ENCODE data around the gene RRP1B.
"Not testable (repeated sequence)": the region's sequence is repeated elsewhere in the genome, so short reads cannot be mapped to it uniquely, and the experiment has no call there.

RRP1B gene

DNA sequence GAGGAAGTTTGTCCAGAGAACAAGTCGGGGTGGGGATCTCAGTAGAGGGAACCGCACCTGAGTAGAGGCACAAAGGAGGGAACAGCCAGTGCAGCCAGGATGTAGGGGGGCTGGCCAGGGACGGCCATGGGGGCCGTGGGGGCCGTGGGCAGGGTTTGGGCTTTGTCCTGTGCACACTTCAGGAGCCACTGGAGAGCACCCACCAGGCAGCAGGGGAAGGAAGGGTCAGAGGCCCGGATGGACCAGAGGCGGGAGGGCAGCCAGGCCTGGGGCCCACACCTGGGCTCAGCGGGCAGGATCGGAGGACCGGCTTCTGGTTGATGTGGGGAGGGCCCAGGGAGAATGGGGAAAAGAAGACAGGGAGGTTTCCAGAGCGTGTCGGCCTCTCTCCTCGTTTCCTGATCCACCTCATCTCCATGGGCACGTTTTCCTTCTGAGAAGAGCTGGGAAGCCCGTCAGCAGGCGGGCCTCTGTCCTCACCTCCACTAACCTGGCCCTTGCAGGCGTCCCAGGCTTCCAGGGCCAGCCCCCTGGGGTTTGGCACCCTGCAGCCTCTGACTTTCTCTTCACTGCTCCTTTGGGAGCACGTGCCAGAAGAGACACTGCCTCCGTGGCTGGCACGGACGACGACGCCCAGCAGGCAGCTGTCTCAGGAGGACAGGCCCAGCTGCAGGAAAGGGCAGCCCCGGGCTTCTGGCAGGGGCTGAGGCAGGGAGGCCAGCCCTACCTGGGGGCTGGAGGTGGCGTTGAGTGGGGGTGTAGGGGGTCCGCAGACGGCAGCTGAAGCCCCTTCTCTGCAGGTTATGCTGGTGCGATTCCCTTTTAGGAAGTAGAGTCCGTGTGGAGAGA, 42.8 kb downstream of the RRP1B start:
- no peak for DNase-seq

DNA sequence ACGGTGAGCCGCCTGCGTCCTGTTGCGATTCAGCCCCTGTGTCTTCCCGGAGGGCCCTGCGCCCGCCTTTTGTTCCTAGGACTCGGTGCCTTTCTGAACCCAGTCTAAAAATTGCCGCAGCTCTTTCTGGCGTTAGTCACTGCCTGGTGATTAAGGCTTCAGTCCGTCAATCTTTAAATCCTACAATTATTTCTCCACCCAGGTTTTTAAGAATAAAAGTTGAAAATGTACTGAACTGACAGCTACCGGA, 43.4 kb downstream of the RRP1B start:
- DNase-seq = no peak

DNA sequence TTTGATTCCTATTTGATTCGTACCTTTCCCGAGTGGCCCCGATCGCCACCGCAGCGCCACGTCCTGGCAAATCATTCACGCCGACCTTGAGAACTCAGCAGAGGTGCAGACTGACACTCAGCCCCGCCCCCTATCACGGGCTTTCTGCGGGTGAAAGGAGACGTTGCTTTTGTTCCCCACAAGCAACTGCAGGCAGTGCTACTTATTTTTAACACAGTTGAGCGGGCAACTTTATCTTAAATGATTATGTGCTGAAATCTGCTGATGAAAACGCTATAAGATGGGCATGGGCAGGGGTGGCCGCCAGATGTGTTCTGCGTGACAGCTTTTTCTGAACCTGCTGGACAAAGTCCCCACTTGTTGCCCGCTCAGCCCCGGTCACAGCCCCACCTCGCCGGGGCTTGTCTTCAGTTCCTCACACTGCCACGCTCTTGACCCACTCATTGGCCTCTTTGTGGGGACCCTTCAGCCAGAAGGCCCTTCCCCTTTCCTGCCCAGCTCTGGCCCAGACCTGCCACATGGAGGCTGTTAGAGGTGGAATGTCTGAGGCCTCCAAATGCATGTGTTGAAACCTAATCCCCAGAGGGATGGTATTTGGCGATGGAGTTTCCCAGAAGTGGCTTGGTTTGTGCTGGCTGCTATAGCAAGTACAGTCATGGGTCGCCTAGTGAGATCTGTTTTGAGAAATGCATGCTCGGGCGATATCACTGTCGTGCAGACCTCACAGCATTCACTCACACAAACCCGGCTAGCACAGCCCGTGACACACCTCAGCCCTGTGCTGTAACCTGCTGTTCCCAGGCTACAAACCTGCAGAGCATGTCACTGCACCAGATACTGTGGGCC, 43.9 kb downstream of the RRP1B start:
- no peak for DNase-seq

DNA sequence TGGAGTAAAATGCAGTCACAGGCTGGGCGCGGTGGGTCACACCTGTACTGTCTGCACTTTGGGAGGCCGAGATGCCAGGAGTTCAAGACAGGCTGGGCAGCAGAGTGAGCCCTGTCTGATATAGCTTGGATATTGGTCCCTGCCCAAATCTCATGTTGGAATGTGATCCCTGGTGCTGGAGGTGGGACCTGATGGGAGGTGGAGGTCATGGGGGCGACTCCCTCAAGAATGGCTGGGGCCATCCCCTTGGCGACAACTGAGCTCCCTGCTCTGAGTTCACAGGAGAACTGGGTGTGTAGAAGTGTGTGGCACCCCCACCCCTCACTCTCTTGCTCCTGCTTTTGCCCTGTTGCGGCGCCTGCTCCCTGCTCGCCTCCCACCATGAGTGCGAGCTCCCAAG, 48.1 kb downstream of the RRP1B start:
- no peak for DNase-seq

DNA sequence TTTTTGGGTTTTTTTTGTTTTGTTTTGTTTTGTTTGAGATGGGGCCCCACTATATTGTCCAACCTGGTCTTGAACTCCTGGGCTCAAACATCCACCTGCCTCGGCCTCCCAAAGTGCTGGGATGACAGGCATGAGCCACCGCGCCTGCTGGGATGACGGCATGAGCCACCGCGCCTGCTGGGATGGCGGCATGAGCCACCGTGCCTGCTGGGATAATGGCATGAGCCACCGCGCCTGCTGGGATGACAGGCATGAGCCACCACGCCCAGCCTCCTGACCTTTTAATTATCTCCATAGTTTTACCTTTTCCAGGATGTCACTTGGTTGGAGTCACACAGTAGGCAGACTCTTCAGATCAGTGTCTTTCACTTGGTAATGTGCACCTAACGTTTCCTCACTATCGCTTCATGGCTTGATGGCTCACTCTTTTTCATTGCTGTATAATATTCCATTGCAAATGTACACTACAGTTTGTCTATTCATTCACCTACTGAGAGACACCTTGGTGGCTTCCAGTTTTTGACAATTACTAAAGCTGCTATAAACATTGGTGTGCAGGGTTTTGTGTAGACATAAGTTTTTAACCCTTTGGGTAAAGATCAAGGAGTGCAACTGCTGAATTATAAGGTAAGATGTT, 49.5 kb downstream of the RRP1B start:
- DNase-seq = no peak

DNA sequence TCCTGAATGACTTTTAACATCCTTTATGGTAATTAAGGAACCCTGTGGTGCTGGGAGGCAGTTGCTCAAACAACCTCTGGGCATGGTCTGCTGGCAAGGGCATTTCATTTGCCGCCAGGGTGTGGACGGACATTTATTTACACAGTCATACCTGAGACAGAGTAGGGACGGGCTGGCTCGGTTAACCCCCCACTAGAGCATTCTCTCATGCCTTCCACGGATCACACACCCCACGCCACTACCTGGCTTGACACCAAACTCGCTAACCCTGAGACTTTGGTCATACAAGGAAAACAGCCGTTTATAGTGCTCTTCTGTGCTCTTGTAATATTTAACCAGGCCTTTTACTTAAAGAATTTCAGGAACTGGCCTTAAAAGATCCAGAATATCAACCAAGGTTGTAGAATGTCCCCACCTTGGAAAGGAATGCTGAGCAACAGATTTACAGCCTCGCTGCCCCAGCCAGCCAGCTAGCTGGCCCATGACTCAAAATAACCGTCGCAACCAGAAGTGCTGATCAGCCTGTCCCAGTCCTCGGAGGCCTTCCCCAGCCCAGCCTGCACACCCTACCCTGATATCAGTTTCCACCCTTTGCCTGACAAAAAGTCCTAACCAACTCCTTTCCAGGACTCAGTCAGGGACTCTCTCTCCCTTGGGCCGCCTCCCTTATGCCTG, 53.0 kb downstream of the RRP1B start:
- no peak for DNase-seq

DNA sequence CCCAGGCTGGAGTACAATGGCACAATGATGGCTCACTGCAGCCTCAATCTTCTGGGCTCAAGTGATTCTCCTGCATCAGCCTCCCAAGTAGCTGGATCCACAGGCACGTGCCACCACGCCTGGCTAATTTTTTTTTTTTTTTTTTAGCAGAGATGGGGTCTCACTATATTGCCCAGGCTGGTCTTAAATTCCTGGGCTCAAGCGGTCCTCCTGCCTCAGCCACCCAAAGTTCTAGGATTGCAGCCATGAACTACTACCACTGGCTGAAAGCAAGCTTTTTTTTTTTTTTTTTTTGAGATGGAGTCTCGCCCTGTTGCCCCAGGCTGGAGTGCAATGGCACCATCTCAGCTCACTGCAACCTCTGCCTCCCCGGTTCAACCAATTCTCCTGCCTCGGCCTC, 53.8 kb downstream of the RRP1B start:
- DNase-seq = not testable (repeated sequence)

DNA sequence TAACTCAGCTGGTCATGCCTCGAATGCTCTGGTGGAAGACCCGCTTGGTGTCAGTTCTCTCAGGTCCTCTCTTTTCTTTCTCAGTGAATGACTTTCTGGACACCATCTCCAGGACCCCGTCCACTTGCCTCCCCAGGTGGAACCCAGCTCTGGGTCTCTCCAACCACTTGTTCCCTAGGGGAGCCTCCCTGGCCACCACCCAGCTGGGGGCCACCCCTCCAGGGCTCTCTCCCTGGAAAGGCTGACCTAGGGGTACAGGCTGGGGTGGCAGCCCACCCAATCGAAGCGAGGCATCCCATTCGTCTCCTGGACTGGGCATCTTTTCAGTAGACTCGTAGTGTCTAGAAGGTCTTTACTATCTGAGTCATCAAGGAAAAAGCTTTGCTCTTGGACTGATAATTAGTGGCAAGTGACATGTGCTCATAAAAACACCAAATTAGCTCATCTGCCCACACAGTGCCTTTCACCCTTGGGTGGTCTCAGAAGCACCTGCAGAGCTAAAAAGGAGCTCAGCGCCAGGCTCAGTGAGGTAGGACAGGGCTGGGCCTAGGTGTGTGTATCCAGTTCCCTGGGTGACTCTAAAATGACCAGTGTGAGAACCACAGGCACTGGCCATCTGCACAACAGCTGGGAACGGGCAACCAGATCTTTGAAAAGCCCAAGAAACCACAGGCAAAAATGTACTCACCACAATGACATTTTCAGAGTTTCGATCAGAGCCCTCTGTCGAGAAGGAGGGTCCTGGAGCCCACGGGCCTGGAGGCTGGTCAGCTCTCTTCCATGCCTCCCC, 57.2 kb downstream of the RRP1B start:
- DNase-seq = no peak

DNA sequence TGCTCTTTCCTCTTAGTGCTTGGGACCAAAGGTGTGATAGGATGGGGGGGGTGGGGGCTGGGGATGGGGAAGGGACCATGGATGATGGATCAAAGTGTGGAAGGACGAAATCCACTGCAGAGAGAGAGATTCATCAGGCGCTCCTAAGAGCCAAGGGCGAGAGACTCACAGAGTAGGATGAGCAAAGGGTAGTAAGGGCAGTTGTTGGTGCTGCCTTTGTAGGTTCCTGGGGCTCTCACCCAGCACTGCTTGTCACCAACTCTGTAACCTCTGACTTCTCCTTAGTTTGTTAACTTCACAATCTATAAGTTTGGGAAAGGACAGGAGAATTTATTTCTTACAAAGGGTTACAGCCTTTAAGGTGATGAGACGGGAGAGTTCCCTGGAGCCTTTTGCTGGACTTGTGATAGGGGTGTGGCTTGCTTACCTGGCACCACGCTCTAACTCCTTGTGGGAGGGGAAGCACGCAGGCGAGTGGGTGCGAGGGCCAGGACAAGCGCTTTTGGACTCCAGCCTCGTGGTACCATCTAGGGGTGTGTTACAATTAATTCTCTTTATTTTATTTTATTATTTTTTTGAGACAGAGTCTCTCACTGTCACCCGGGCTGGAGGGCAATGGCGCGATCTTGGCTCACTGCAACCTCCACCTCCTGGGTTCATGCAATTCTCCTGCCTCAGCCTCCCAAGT, 58.0 kb downstream of the RRP1B start:
- no peak for DNase-seq

DNA sequence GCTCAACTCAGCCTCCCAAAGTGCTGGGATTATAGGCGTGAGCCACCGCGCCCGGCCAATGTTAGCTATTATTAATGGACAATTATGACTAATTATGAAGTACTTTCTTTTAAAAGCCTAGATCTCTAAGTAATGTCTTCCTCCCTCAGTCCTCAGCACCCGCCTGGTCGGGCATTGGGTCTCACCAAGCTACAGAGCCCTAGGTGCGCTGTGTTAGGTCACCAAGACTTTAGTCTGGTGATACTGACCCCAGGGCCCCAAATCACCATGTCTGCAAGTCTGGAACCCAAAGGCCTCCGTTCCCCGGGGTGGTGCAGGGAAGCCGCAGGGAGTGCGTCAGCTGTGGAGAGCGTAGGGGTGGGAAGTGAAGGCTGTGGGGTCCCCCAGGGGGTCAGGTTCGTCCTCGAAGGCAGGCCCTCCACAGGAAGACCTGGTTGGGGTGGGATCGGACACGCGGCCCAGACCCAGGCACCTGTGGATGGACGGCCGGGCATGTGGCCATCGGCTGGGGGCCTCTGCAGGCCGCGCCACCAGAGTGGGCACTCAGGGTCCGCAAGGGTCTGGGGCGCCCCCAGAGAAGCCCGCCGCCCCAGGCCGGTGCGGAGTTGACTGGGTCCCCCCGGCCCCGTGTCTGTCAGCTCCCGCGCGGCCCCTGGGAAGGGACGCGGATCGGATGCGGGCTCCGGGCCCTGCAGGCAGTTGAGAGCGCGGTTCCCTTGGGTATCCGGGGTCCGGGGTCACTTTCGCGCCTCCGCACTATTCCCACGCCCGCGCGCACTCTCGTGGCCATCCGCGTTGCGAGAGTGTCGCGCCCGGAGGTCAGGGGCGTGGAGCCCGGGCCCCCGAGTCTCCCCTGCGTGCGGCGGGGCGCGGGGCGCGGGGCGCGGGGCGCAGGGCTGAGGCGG, 58.9 kb downstream of the RRP1B start:
- DNase-seq = no peak

DNA sequence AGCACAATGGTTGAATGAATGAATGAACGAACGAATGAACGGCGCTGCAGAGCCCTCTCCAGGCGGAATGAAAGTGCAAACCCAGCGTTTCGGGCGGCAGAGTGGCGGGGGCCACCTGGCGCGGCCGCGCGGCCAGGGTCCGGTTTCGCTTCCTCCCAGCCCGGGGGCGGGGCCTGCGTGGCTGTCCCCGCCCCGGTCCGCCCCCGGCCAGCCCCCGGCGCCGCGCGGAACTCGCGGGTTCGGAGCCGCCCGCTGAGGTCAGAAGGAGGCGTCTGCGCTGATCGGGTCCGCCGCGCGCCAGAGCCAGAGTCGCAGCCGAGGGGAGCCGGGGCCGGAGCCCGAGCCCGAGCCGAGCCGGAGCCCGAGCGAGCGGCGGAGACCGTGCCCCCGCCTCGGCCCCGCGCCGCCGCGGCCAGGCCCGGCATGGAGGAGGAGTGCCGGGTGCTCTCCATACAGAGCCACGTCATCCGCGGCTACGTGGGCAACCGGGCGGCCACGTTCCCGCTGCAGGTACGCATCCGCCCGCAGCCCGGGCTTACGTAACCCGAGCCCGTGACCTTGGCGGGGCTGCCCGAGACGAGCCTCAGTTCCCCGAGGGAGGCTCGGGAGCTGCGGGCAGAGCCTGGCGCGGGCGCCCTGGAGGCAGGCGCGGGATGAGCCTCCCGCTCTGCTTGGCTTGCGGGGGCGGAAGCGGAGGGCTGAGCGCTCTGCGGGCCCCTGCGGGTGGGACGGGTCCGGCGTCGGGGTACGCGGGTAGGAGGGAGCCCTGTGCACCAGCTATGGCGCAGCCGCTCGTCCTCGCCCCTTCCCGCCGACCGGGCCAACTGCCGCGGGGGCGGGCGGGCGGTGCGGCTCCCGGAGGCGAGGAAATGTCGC, 59.8 kb downstream of the RRP1B start, which contains the start of gene PDXK:
PDXK (plus strand) TSS at position 258 of the 876 bp plus-strand sequence; CDS start at position 424, 166 bp downstream.
- DNase-seq = peak; percentile 84

DNA sequence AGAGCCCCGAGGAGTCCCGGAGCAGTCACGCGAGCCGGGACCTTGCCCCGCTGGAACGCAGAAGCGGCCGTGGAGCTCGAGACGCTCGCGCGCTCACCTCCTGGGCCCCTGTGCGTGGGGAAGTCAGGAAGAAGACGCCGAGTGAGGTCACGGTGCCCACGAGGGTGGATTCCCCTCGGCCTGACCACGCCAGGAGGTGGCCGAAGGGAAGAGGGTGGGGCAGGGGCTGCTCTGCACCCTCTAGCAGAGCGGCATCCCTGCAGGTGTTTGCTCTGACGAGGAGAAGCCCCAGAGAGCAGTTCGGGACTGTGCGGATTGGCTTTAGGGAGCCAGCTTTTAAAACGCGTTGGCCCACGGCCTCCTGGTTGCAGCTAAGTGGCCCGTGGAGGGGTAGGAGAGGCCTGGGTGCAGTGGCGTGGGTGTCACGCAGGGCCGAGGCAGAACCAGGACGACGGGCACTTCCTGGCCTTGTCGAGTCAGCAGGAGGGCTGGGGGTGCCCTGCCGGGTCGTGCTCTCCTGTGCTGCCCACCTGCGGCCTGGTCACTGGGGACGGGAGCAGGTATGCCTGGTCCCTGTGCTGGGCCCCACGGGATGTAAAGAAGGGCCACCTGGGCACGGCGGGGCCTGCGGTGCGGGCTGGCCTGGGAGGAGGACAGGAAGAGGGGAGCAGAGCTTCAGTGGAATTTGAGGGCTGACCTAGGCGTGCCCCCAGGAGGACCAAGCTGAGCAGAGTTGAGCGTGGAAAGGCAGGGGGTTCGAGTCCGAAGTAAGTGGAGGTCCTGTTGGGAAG, 60.6 kb downstream of the RRP1B start:
- DNase-seq = no peak

DNA sequence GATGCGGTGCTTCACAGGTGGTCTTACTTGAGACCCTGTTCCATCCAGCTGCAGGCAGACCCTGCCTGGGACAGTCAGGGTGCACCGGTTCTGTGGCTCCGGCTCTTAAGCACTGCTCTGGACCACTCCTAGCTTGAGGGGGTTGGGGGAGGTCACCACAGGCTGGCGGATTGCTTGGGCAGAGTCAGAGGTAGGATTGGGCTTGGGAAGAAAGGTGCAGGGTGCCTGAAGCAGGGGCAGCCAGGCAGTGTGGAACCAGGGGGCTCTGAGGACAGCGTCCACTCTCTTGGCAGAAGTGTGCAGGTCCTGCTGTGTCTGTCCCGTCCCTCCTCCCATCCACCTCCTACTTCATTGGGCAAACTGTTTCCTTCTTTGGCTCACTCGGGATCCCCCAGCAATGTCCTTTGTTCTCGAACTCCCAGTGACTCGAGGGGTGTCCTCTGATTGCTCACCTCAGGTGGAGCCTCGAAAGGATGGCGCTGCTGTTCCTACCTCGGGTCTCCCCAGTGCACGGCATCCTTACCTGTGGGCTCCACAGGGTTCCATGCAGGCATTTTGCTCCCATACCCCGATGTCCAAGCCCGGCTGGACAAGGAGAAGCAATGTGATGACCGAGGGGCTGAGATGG, 61.3 kb downstream of the RRP1B start:
- DNase-seq = no peak

DNA sequence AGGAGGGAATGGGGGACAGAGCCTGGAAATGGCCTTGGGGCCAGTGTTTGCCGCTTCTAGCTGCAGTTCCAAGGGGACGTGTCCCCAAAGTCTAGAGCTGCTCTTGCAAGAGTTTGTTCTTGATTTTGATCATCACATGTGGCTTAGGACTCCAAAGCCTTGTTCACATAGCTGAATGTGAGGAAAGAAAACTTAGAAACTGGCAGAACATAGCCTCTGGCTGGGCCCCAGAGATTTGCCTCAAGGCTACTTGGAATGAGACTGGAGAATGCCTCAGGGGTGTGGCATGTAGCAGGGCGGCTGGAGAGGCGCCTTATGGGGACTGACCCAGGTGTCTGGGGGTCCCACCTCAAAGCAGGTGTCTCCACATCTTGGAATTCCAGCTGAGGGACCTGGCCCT, 61.8 kb downstream of the RRP1B start:
- DNase-seq = no peak

DNA sequence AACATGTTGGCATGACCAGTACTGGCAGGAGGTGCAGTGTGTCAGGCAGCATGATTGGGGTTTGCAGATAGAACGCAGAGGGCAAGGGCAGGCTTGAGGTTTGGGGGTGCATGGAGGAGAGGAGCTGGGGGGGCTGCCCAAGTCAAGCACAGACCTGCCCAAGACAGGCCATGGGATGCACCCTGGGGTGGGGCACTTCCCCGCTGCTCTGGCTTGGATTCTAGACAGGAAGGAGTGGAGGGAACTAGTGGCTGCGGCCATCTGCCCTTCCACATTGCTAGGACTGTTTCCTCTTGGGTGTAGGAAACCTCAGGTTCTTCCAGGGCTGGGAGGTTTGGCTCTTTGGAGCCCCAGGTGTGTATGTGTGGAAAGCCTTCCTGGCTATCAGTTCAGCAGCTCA, 62.6 kb downstream of the RRP1B start:
- no peak for DNase-seq

DNA sequence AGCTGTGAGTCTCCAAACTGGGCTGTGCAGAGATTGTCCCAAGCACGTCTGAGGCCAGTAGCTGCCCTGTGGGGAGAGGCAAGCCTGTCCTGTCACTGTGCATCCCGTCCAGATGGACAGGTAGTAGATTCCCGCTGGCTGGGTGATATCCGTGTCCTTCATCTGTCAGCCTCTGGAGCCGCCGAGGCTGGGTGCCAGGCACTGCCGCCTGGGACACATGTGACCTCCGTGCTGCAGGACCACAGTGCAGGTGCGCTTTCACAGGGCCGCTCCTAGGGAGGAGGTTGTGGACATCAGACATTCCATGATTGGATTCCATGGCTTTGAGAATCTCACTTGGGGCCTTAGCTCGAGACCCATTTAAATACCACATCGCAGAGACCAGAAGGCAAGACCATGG, 64.3 kb downstream of the RRP1B start:
- DNase-seq = no peak

DNA sequence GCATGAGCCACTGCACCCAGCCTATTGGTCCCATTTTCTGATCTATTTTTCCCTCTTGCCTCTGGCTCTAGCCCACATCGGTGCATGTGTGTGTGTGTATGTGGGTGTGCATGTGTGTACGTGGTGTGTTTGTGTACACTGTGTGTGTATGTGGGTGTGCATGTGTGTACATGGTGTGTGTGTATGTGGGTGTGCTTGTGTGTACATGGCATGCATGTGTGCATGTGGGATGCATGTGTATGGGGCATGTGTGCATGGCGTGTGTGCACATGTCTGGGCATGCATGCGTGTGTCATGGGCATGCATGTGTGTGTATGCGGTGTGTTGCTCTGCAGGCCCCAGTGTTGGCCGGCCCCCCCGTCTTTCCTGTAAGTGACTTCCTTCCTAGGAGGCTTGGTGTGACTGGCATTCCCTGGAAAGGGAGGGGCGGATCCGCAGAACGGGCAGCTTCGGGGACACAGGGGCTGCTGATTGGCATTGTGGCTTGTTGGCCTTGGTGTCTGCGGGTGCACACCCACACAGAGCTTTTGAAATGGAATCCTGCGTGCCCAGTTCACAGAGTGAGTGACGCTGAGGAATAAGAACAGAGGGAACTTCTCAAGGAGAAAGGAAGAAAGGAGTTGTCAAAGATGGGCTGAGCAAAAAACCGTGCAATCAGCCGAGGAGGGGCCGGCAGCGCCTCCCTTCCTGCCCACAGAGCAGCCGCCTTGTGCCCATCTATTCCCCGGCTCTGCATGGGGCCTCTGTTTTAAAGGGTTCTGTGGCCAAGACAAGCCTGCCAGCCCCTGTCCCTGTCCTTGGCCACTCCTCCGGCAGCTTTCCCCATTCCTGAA, 67.5 kb downstream of the RRP1B start:
- DNase-seq = no peak
